GM23338 (cell line): ENCODE measurements around the gene ARX.

Experiments
- CTCF ChIP-seq, 2 experiments: fragments of 200-600 bp in 1 of 2; sonication (generic) in 1 of 2; conservative IDR thresholded peaks; 2 replicates each; pipeline versions ENCODE4 v1.5.1 to v1.6.1; 2016 to 2017; ENCODE audit warnings: antibody characterized with exemption in 2 of 2, low read depth in 2 of 2, mild to moderate bottlenecking in 2 of 2, moderate library complexity in 1 of 2
- EZH2 ChIP-seq: fragments of 200-600 bp; sonication (generic); IDR thresholded peaks from one replicate; pipeline ENCODE4 v1.8.0; 2017; ENCODE audit warnings: antibody characterized with exemption, mild to moderate bottlenecking, low read depth; ENCODE audit not compliant: unreplicated experiment
- EZH2phosphoT487 ChIP-seq: fragments of 200-600 bp; sonication (generic); IDR thresholded peaks from one replicate; pipeline ENCODE4 v1.8.1; 2018; ENCODE audit warnings: antibody characterized with exemption; ENCODE audit not compliant: unreplicated experiment
- JUNB ChIP-seq: IDR thresholded peaks from one replicate; pipeline ENCODE4 v1.6.1; 2016; ENCODE audit warnings: antibody characterized with exemption; ENCODE audit not compliant: unreplicated experiment
- POLR2AphosphoS5 ChIP-seq: IDR thresholded peaks from 2 replicates; pipeline ENCODE4 v1.6.1; 2016; ENCODE audit warnings: antibody characterized with exemption, low read depth
- STAT1 ChIP-seq: IDR thresholded peaks from one replicate; pipeline ENCODE4 v1.6.1; 2016; ENCODE audit warnings: antibody characterized with exemption; ENCODE audit not compliant: unreplicated experiment

DNA sequence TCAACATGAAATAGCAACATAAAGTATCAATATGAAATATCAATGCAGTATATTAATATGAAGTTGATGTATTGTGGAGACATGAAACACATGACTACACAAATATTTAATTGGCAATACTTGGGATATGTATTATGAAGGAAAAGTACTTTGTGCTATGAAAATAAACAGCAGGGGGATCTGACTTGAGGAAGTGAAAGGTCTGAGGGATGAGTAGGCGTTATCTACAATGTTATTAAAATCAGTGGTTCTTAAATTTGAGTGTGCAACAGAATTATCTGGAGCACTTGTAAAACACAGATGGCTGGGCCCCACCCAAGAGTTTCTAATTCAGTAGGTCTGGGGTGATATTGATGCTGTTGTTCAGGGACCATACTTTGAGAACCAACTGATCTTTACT lies 27.4 kb upstream of the ARX start:
- TF ChIP-seq EZH2phosphoT487 = no peak
- no peak for TF ChIP-seq CTCF (conservative IDR thresholded peaks at IDR 0.05; ENCODE audit: low read depth in 2 of 2)
- TF ChIP-seq JUNB = no peak
- TF ChIP-seq POLR2AphosphoS5 = no peak
- TF ChIP-seq EZH2 = no peak
- no peak for TF ChIP-seq STAT1
